Liver (tissue), 9 donors: Measurements from ENCODE around the gene LOXHD1. TPM values are rescaled to one million over a fixed set of nuclear protein-coding genes. Genes with fewer than 3 reads are reported as not detected.

Experiments
- DNase-seq: peaks from one replicate; pipeline ENCODE4 v3.0.0-alpha.2; 2017; ENCODE audit warnings: low spot score
- H3K27ac ChIP-seq, 2 donors: one replicate each; pipeline ENCODE4 v1.7.0; 2013; ENCODE audit warnings: inconsistent platforms in 2 of 2, low read length in 2 of 2, control low read depth in 1 of 2, low read depth in 1 of 2, mild to moderate bottlenecking in 1 of 2
- H3K27me3 ChIP-seq, 4 donors: one replicate each; pipeline versions ENCODE4 v1.6.1 to v1.7.0; 2013; ENCODE audit warnings: low read length in 3 of 4, inconsistent platforms in 1 of 4, mild to moderate bottlenecking in 1 of 4, moderate library complexity in 1 of 4; ENCODE audit not compliant: control insufficient read depth in 4 of 4, insufficient read depth in 4 of 4
- H3K36me3 ChIP-seq, 4 donors: one replicate each; pipeline versions ENCODE4 v1.6.1 to v1.7.0; 2013; ENCODE audit warnings: low read length in 3 of 4, mild to moderate bottlenecking in 3 of 4, low read depth in 1 of 4, moderate library complexity in 1 of 4; ENCODE audit not compliant: control insufficient read depth in 4 of 4, insufficient read depth in 3 of 4
- H3K4me1 ChIP-seq, 4 donors: one replicate each; pipeline versions ENCODE4 v1.6.1 to v1.7.0; 2013; ENCODE audit warnings: low read length in 3 of 4, mild to moderate bottlenecking in 3 of 4, moderate library complexity in 1 of 4; ENCODE audit not compliant: control insufficient read depth in 4 of 4, insufficient read depth in 4 of 4
- H3K4me3 ChIP-seq, 3 donors: one replicate each; pipeline versions ENCODE4 v1.6.1 to v1.7.0; 2013; ENCODE audit warnings: low read length in 3 of 3, control low read depth in 1 of 3, low read depth in 1 of 3, mild to moderate bottlenecking in 1 of 3
- H3K9ac ChIP-seq, 2 donors: one replicate each; pipeline ENCODE4 v1.7.0; 2013; ENCODE audit warnings: low read length in 2 of 2, mild to moderate bottlenecking in 2 of 2, moderate library complexity in 2 of 2, control low read depth in 1 of 2, low read depth in 1 of 2
- H3K9me3 ChIP-seq, 4 donors: one replicate each; pipeline versions ENCODE4 v1.6.1 to v1.7.0; 2013; ENCODE audit warnings: low read length in 3 of 4; ENCODE audit not compliant: control insufficient read depth in 4 of 4
- ATF3 ChIP-seq: IDR thresholded peaks from 2 replicates; pipeline ENCODE4 v1.6.1; 2016; ENCODE audit warnings: antibody characterized with exemption
- CTCF ChIP-seq: fragments of 150-350 bp; IDR thresholded peaks from 2 replicates; pipeline ENCODE4 v1.5.1; 2017; ENCODE audit warnings: improper control_type of control experiment, low read depth, low read length; ENCODE audit not compliant: missing input control
- EGR1 ChIP-seq, 2 donors: IDR thresholded peaks; 2 replicates each; pipeline ENCODE4 v1.6.1; 2016 to 2018; ENCODE audit warnings: antibody characterized with exemption in 2 of 2, low read depth in 2 of 2
- FOXA1 ChIP-seq: IDR thresholded peaks from 2 replicates; pipeline ENCODE4 v1.6.1; 2016; ENCODE audit warnings: antibody characterized with exemption
- FOXA2 ChIP-seq: IDR thresholded peaks from 2 replicates; pipeline ENCODE4 v1.6.1; 2016; ENCODE audit warnings: antibody characterized with exemption
- GABPA ChIP-seq, 2 donors: IDR thresholded peaks in 1 of 2; conservative IDR thresholded peaks in 1 of 2; 2 replicates each; pipeline ENCODE4 v1.6.1; 2016; ENCODE audit warnings: antibody characterized with exemption in 2 of 2, mild to moderate bottlenecking in 1 of 2, moderate library complexity in 1 of 2
- HNF4A ChIP-seq, 2 donors: conservative IDR thresholded peaks; 2 replicates each; pipeline ENCODE4 v1.6.1; 2016; ENCODE audit warnings: antibody characterized with exemption in 2 of 2, mild to moderate bottlenecking in 2 of 2
- HNF4G ChIP-seq: IDR thresholded peaks from 2 replicates; pipeline ENCODE4 v1.6.1; 2016; ENCODE audit warnings: antibody characterized with exemption
- JUND ChIP-seq, 2 donors: IDR thresholded peaks; 2 replicates each; pipeline ENCODE4 v1.6.1; 2016; ENCODE audit warnings: antibody characterized with exemption in 2 of 2
- MAX ChIP-seq: IDR thresholded peaks from 2 replicates; pipeline ENCODE4 v1.6.1; 2016; ENCODE audit warnings: antibody characterized with exemption
- NR2F2 ChIP-seq: IDR thresholded peaks from 2 replicates; pipeline ENCODE4 v1.6.1; 2016; ENCODE audit warnings: antibody characterized with exemption
- RAD21 ChIP-seq, 2 donors: IDR thresholded peaks; 2 replicates each; pipeline ENCODE4 v1.6.1; 2016; ENCODE audit warnings: antibody characterized with exemption in 2 of 2, mild to moderate bottlenecking in 2 of 2
- REST ChIP-seq: IDR thresholded peaks from 2 replicates; pipeline ENCODE4 v1.6.1; 2016; ENCODE audit warnings: antibody characterized with exemption, mild to moderate bottlenecking
- RXRA ChIP-seq, 2 donors: IDR thresholded peaks; 2 replicates each; pipeline ENCODE4 v1.6.1; 2017 to 2018; ENCODE audit warnings: antibody characterized with exemption in 2 of 2, mild to moderate bottlenecking in 1 of 2
- SP1 ChIP-seq: IDR thresholded peaks from 2 replicates; pipeline ENCODE4 v1.6.1; 2018; ENCODE audit warnings: antibody characterized with exemption, mild to moderate bottlenecking
- TAF1 ChIP-seq: conservative IDR thresholded peaks from 2 replicates; pipeline ENCODE4 v1.6.1; 2016; ENCODE audit warnings: antibody characterized with exemption, mild to moderate bottlenecking
- YY1 ChIP-seq: IDR thresholded peaks from 2 replicates; pipeline ENCODE4 v1.6.1; 2016; ENCODE audit warnings: antibody characterized with exemption, mild to moderate bottlenecking
- ZBTB33 ChIP-seq: IDR thresholded peaks from 2 replicates; pipeline ENCODE4 v1.6.1; 2016; ENCODE audit warnings: antibody characterized with exemption
- WGBS: extraction: QIAGEN DNeasy Blood & Tissue Kit; methylation state at CpG from one replicate; pipeline ENCODE4 v1.1.7; 2013; 5-methylcytosine and 5-hydroxymethylcytosine counted together
- polyA plus RNA-seq, 2 donors: library from polyadenylated mRNA; stranded (reverse) in 1 of 2; unstranded in 1 of 2; fragments of 200-250 nt in 1 of 2; fragments of >200 nt in 1 of 2; fragmentation: Nextera tagmentation in 1 of 2; extraction: Ambion mirVana in 1 of 2; gene quantifications; one replicate each; pipeline versions ENCODE4 v1.2.1 to v1.2.3, GENCODE V29; 2013 to 2015
- total RNA-seq, 2 donors: library from RNA; depleted of rRNA; stranded (reverse); fragments of >200 nt; gene quantifications; one replicate each; pipeline ENCODE4 v1.2.3, GENCODE V29; 2014
- donor health status: healthy.
- donor health status: healthy.
- donor health status: healthy.
- donor health status: healthy.
- donor health status: healthy.

Gene LOXHD1
- total and polyA plus RNA-seq, 4 donors: 0.09 to 0.25 TPM; not detected in 2

GRCh38 chr18:46482831-46483230 is 174.2 kb downstream of the LOXHD1 start:
- Histone ChIP-seq H3K27me3 (peaks cover 0 to 3% (median 0%) of the 10 kb centered on the region in 4 donors), H3K9me3 (peaks cover 0 to 3% (median 0%) of the 10 kb centered on the region in 4 donors), H3K36me3 (no peaks in the 10 kb centered on the region), H3K9ac (no peak overlapping the region), H3K27ac (no peak overlapping the region), H3K4me3 (no peak overlapping the region), H3K4me1 (no peaks in the 10 kb centered on the region)
- WGBS: 91% methylated on average over 1 of the region's 1 CpG
- DNase-seq: no peak
- TF ChIP-seq ZBTB33 (no peak), JUND (IDR thresholded peaks at IDR 0.05) (no peak), EGR1 (IDR thresholded peaks at IDR 0.05; ENCODE audit: low read depth in 2 of 2) (no peak), GABPA (IDR thresholded peaks at IDR 0.05 in 1 of 2, conservative IDR thresholded peaks at IDR 0.05 in 1 of 2) (no peak)

- H3K27me3 ChIP-seq: peaks cover 0 to 3% (median 0%) of the 10 kb centered on the region in 4 donors
- peaks cover 0 to 3% (median 0%) of the 10 kb centered on the region in 4 donors for H3K9me3 ChIP-seq
- no peak overlapping the region for H3K27ac ChIP-seq
- no peaks in the 10 kb centered on the region for H3K4me1 ChIP-seq
- no peaks in the 10 kb centered on the region for H3K36me3 ChIP-seq
- no peak for DNase-seq
- H3K4me3 ChIP-seq: no peak overlapping the region
- no peak overlapping the region for H3K9ac ChIP-seq
- TF ChIP-seq SP1 (no peak), HNF4A (conservative IDR thresholded peaks at IDR 0.05) (no peak), CTCF (no peak), FOXA2 (no peak), ATF3 (no peak), HNF4G (no peak), YY1 (no peak), EGR1 (IDR thresholded peaks at IDR 0.05; ENCODE audit: low read depth in 2 of 2) (no peak), TAF1 (no peak), JUND (IDR thresholded peaks at IDR 0.05) (no peak), RAD21 (IDR thresholded peaks at IDR 0.05) (no peak), RXRA (IDR thresholded peaks at IDR 0.05) (no peak), REST (no peak), MAX (no peak), NR2F2 (no peak), ZBTB33 (no peak), FOXA1 (no peak), GABPA (IDR thresholded peaks at IDR 0.05 in 1 of 2, conservative IDR thresholded peaks at IDR 0.05 in 1 of 2) (no peak)
- WGBS: 82% methylated on average over 1 of the region's 1 CpG
Observed at GRCh38 chr18:46481847-46482245, 175.2 kb downstream of the LOXHD1 start.
